ENCODE data around the gene TMEM147.

Gene TMEM147

GRCh38 chr19:35543280-35544109 is 1.9 kb upstream of the TMEM147 start:
- Histone ChIP-seq H3K36me3 (ENCODE audit: insufficient read depth, low read length) (peaks cover 25% of the 10 kb centered on the region), H3K4me1 (ENCODE audit: insufficient read depth, low read length) (peaks cover 33% of the 10 kb centered on the region), H3K79me2 (ENCODE audit: insufficient read depth, low read length) (peaks cover 26% of the 10 kb centered on the region), H2AFZ (ENCODE audit: low read depth, low read length) (no peak overlapping the region), H3K9me3 (ENCODE audit: insufficient read depth, low read length, severe bottlenecking) (no peaks in the 10 kb centered on the region), H4K20me1 (ENCODE audit: insufficient read depth, low read length) (peaks cover 8% of the 10 kb centered on the region; the same call in 1 of the 2 replicates), H3K4me2 (ENCODE audit: insufficient read depth, low read length) (peak overlapping the region; percentile 88; the same call in 1 of the 2 replicates), H3K27me3 (ENCODE audit: insufficient read depth, low read length, poor library complexity) (no peaks in the 10 kb centered on the region), H3K9ac (ENCODE audit: low read depth, low read length) (no peak overlapping the region), H3K4me3 (ENCODE audit: low read depth in 1 of 2, low read length in 2 of 2) (no peak overlapping the region), H3K27ac (ENCODE audit: low read length) (no peak overlapping the region)
- no peak for TF ChIP-seq EZH2 (IDR thresholded peaks at IDR 0.05; ENCODE audit: borderline replicate concordance, low read depth, low read length, severe bottlenecking)
- TF ChIP-seq, protein P1, sequence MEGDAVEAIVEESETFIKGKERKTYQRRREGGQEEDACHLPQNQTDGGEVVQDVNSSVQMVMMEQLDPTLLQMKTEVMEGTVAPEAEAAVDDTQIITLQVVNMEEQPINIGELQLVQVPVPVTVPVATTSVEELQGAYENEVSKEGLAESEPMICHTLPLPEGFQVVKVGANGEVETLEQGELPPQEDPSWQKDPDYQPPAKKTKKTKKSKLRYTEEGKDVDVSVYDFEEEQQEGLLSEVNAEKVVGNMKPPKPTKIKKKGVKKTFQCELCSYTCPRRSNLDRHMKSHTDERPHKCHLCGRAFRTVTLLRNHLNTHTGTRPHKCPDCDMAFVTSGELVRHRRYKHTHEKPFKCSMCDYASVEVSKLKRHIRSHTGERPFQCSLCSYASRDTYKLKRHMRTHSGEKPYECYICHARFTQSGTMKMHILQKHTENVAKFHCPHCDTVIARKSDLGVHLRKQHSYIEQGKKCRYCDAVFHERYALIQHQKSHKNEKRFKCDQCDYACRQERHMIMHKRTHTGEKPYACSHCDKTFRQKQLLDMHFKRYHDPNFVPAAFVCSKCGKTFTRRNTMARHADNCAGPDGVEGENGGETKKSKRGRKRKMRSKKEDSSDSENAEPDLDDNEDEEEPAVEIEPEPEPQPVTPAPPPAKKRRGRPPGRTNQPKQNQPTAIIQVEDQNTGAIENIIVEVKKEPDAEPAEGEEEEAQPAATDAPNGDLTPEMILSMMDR (IDR thresholded peaks at IDR 0.05; ENCODE audit: borderline replicate concordance, extremely low read depth, low read length, poor library complexity, severe bottlenecking) = no peak
- ATAC-seq (ENCODE audit: insufficient read depth, low read depth) = no peak
- DNase-seq = no peak

GRCh38 chr19:35544110-35544802 is 1.2 kb upstream of the TMEM147 start:
- Histone ChIP-seq H2AFZ (ENCODE audit: low read depth, low read length) (no peak overlapping the region), H3K4me1 (ENCODE audit: insufficient read depth, low read length) (peaks cover 33% of the 10 kb centered on the region), H3K9ac (ENCODE audit: low read depth, low read length) (peak overlapping the region; percentile 75), H3K4me3 (ENCODE audit: low read depth in 1 of 2, low read length in 2 of 2) (peak overlapping the region; percentile 63 to 68; a peak in 3 of 4 replicates), H3K79me2 (ENCODE audit: insufficient read depth, low read length) (peaks cover 26% of the 10 kb centered on the region), H4K20me1 (ENCODE audit: insufficient read depth, low read length) (peaks cover 8% of the 10 kb centered on the region; the same call in 1 of the 2 replicates), H3K27ac (ENCODE audit: low read length) (peak overlapping the region; percentile 74; the same call in 1 of the 2 replicates), H3K4me2 (ENCODE audit: insufficient read depth, low read length) (peak overlapping the region; percentile 88), H3K36me3 (ENCODE audit: insufficient read depth, low read length) (peaks cover 27% of the 10 kb centered on the region), H3K27me3 (ENCODE audit: insufficient read depth, low read length, poor library complexity) (no peaks in the 10 kb centered on the region), H3K9me3 (ENCODE audit: insufficient read depth, low read length, severe bottlenecking) (no peaks in the 10 kb centered on the region)
- TF ChIP-seq EZH2 (IDR thresholded peaks at IDR 0.05; ENCODE audit: borderline replicate concordance, low read depth, low read length, severe bottlenecking) = no peak
- TF ChIP-seq, protein P1 (IDR thresholded peaks at IDR 0.05; ENCODE audit: borderline replicate concordance, extremely low read depth, low read length, poor library complexity, severe bottlenecking) = no peak
- ATAC-seq (ENCODE audit: insufficient read depth, low read depth) (no peak), DNase-seq (no peak)

DNA sequence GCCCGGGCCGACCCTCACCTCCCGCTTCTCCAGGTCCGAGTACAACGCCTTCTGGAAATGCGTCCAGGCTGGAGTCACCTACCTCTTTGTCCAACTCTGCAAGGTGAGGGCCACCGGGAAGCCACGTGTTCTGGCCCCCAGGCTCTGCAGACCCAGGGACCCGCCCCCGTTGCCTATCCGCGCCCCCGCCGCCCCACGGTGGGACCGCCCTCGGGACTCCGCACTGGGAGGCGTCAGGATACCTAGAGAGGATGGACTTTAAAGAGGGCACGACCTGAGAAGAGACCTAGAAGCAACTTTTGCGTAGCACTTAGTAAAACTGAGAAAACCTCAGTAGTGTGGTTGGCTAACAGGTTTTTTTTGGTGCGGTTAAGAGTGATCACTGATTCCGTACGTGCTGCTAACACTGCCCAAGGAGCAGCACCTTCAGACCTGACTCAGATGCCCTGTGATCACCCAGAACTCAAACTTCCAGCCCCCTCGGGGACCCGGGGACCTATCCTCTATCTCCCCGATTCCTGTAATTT is 492 bp downstream of the TMEM147 start:
- H3K27ac ChIP-seq (ENCODE audit: low read length) = peak overlapping the region; percentile 74
- peaks cover 31% of the 10 kb centered on the region for H3K36me3 ChIP-seq (ENCODE audit: insufficient read depth, low read length)
- DNase-seq (peak; percentile 64), ATAC-seq (ENCODE audit: insufficient read depth, low read depth) (peak; percentile 66)
- H3K4me1 ChIP-seq (ENCODE audit: insufficient read depth, low read length) = peaks cover 33% of the 10 kb centered on the region
- no peaks in the 10 kb centered on the region for H3K27me3 ChIP-seq (ENCODE audit: insufficient read depth, low read length, poor library complexity)
- peak overlapping the region; percentile 91 for H2AFZ ChIP-seq (ENCODE audit: low read depth, low read length)
- H3K4me3 ChIP-seq (ENCODE audit: low read depth in 1 of 2, low read length in 2 of 2) = peak overlapping the region; percentile 63 to 68
- peaks cover 12% of the 10 kb centered on the region; the same call in 1 of the 2 replicates for H4K20me1 ChIP-seq (ENCODE audit: insufficient read depth, low read length)
- H3K9me3 ChIP-seq (ENCODE audit: insufficient read depth, low read length, severe bottlenecking) = no peaks in the 10 kb centered on the region
- H3K79me2 ChIP-seq (ENCODE audit: insufficient read depth, low read length) = peaks cover 26% of the 10 kb centered on the region
- peak overlapping the region; percentile 75 for H3K9ac ChIP-seq (ENCODE audit: low read depth, low read length)
- TF ChIP-seq EZH2 (IDR thresholded peaks at IDR 0.05; ENCODE audit: borderline replicate concordance, low read depth, low read length, severe bottlenecking) = no peak
- TF ChIP-seq, protein P1 (IDR thresholded peaks at IDR 0.05; ENCODE audit: borderline replicate concordance, extremely low read depth, low read length, poor library complexity, severe bottlenecking) = no peak
- peak overlapping the region; percentile 88 for H3K4me2 ChIP-seq (ENCODE audit: insufficient read depth, low read length)

Data from DND-41 (cell line).